ENCODE data around the gene GRIN2C.

DNA sequence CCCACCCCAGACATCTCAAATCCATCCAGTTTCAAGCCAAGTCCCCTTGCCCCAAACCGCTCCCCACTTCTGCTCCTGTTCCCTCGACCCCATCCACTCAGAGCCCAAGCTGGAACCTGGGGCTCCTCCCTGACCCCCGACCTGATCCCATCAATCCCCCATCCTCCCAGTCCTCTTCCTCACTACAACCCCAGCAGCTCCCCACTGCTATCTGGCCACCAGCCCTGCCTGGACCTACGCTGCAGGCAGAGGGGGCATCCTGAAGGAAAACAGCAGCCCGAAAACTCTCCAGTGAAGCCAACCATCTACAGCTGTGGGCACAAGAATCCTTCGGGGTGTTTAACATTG, 9.2 kb upstream of the GRIN2C start:
- TF ChIP-seq, protein P1, sequence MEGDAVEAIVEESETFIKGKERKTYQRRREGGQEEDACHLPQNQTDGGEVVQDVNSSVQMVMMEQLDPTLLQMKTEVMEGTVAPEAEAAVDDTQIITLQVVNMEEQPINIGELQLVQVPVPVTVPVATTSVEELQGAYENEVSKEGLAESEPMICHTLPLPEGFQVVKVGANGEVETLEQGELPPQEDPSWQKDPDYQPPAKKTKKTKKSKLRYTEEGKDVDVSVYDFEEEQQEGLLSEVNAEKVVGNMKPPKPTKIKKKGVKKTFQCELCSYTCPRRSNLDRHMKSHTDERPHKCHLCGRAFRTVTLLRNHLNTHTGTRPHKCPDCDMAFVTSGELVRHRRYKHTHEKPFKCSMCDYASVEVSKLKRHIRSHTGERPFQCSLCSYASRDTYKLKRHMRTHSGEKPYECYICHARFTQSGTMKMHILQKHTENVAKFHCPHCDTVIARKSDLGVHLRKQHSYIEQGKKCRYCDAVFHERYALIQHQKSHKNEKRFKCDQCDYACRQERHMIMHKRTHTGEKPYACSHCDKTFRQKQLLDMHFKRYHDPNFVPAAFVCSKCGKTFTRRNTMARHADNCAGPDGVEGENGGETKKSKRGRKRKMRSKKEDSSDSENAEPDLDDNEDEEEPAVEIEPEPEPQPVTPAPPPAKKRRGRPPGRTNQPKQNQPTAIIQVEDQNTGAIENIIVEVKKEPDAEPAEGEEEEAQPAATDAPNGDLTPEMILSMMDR (IDR thresholded peaks at IDR 0.05), result no peak
- TF ChIP-seq EZH2 (IDR thresholded peaks at IDR 0.05; ENCODE audit: borderline replicate concordance, insufficient read depth, low read depth, low read length, poor library complexity, severe bottlenecking), result no peak
